T1000 (cell line): ENCODE data around the gene TJP1.
"Not testable (repeated sequence)": the region's sequence is repeated elsewhere in the genome, so short reads cannot be mapped to it uniquely, and the experiment has no call there.

Experiments
- DNase-seq: peaks from one replicate; lab custom pipeline; 2025; ENCODE audit warnings: mixed read lengths; lab: John Stamatoyannopoulos, UW

The TJP1 gene

DNA sequence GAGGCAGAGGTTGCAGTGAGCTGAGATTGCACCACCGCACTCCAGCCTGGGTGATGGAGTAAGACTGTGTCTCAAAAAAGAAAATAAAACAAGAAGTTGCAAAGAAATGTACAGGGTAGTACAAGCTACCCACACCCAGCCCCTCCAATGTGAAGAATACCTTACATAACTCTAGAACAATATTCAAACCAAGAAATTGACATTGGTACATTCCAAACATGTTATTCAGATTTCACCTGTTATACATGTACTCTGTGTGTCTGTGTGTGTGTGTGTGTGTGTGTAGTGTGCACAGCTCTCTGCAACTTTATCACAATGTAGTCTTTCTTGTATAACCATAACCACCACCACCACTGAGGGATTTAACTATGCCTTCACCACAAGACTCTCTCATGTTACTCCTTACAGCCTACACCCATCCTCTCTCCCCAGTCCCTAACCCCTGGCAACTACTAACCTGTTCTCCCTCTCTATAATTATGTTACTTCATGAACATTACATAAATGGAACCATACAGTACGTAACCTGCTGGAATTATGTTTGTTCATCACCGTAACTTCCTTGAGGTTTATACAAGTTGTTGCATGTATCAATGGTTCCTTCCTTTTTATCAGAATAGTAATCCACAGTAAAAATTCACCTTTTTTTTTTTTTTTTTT, 16.2 kb upstream of the TJP1 start:
- no peak for DNase-seq

DNA sequence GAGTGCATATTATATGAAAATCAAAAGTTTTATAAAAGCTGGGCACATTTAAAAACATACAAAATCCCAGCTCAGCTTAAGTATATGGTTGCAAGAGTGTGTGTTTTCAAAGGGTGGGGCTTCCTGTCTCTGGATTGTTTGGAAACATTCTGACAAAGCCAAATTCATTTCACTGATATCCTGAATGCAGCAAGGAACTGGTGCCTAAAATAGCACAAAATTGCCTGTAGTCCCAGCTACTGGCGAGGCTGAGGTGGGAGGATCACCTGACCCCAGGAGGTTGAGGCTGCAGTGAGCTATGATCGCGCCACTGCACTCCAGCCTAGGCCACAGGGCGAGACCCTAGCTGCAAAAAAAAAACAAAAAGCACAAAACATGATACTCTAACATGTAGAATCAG, 13.0 kb upstream of the TJP1 start:
- no peak for DNase-seq

DNA sequence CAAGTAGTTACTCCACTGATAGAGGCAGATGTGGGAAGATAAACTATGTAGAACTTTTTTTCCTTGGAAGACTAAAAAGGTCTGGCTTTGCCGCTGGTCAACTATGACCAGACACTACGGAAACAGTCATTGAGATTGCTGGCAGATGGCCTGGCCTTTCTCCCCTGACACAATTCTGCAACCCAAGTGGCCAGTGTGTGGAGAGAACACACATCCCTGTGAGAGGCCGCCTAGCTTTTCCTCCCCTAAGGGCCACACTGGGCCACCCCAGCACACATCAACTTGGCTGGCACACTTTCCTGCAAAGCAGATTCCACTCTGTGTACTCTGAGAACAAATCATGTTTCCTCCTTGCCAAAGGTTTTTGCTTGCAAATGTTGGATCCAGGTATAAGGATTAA, 10.4 kb upstream of the TJP1 start:
- DNase-seq, result no peak

DNA sequence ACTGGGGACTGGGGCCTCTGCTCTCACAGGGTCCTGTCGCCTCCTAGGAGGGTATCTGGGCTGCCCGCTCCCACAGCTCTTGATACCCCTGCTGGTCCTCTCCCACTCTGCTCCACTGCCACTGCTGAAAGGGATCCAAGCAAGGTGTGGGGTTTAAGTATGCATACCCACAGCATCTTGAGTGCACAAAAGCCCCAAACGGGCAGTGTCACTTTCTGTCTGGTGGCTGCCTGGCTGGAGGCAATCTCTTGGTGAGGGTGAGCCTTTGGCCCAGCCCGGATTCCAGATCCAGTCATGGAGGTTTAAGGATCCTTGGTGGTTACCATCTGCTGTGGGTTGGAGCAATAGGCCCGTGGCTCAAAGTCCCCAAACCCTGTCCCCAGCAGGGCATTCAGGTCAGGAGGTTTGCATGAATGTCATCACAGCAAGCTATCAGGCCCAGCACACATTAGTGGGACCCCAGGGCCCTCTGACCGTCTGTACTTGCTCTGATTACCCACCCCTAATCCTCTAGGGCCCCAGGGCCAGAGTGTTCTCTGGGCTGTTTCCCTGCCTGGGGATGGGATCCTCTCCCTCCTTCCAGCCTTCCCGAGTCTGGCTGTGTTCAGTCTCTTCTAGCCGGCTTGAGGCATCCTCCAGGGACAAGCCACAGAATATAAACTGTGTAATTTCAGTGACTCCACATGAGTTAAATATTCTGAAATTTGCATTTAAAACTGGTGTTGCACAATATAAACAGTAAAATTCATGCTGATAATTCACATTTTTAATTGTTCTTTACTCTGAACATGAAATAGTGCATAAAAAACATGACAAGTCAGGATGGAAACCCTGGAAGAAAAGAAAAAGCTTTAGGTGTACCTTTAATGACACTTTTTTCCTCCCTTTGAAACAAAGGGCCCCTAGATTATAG, 4.9 kb upstream of the TJP1 start:
- no peak for DNase-seq

DNA sequence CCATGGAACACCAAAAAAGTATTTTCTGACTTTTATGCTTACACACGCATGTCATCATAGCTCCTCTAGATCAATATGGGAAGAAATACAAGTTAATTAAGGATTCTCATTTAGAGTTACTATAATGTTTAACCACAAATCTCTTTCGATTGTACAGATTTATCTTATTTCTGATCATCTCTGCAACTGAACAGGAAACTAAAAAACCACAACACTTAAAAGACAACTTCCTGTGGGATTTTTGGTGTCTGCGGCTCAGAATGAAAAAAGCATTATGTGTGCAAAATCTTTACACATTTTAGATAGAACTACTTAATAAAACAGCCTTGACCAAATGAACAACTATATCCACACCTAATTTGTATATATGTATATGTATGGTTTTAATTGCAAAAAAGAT, 3.0 kb upstream of the TJP1 start:
- no peak for DNase-seq

DNA sequence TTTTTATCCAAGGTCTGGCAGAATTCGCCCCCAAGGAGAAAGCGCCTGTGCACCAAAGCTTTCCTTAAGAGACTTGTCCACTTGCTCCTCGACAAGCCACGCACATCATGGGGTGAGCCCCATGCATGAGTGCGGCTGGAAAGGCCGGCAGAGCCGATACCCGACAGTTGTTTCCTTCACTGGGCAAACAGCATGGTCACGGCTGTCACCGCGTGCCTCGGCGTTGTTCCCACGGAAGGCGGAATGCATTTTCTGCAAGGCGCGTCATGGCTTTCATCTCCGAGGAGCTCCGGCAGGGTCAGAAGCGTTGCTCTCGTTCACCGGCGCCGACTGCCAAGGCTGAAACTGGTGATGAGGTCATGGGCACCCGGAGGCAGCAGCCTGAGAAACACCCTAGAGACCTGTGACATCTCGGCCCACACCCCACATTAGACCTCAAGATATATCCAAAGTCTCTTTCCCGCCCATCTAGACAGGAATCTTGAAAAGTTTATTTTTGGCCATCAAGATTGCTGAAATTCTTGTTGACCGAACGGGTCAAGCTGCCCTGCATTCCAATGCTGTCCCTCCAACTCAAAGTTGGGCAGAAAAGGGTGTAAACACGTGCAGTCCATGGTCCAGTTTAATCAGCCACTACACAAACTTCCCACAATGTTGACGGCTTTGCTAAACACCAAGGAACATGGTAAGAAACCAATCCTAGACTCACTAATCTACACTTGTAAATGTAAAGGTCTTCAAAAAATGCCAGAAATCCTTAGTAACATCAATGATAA, 604 bp upstream of the TJP1 start:
- DNase-seq, result peak; percentile 63

DNA sequence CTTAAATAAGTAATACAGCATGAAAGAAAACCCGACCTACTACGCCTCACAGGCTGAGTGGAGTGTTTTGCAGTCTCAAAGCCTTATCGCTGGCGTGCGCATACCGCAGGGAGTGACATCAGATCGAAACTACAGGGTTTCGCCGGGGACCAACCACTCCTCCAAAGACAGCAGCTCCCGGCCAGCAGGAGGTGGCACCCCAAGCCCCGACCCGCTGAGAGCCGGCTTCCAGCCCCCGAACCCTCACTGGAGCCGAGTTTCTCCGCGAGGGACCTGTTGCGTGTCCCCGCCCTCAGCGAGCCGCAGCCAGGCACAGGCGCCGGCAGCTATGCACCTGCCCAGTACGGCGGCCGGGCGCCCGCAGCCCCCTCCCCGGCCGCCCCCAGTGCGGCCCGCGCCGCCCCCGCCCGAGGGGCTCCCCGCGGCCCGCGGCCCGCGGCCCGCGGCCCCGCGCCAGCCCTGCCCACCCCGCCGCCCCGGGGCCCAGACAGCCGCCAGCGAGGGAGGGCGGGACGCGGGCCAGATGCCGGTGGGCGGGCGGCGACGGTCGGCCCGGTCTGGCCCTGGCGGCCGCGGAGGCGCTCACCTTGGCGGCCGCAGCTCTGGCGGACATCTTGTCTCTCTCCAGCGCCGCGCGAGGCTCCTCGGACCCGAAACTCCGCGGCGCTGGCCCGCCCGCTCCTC, 710 bp downstream of the TJP1 start:
- DNase-seq, result peak; percentile 59

DNA sequence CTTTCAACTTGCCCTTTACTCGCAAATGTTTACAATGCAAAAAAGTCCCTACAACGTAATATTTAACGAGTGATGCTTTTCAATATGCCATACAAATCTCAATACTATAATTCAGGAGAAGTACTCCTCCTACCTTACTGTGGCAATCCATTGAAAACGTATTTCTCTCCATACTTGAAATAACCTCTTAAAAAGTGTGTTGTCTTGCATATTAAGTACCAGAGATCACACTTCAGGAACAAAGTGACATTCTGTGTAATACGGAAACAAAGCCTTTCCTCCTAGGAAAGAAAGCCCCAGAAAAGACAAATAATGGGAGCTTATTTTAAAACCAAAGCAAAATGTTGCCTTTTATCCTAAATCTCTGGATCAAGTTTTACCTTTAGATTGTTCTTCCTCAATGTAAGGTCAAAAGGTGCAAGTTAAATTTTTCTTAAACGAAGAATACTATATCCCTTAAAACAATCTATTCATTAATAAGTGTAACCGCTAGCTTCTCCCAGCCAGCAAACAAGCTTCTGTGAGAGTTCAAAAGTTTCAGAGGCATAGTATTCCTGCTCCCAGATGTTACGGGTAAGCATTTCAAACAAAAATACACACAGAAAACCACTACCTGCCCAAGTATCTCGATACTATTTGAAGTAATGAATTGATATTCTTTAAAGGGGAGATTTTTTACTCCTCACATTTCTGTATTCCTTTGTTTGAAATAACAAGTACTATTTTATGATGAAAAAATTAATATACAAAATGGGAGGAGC, 1.7 kb downstream of the TJP1 start:
- no peak for DNase-seq

DNA sequence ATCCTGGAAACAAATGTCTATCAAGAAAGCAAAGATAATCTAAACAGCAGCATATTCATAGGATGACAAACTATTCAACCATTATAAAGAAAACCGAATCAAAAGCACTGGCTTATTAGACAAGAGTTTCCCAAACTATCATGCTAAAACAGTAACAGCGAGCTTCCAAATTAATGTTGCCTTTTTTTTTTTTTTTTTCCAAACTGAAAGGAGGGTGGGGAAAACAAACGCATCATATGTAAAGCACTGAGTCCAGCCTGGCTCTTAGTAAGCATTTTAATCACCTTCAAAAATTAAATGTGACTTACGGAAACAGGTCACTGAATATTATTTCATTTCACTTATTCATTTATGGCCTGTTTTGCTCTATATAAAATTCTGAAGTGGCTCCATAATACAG, 2.3 kb downstream of the TJP1 start:
- DNase-seq, result no peak

DNA sequence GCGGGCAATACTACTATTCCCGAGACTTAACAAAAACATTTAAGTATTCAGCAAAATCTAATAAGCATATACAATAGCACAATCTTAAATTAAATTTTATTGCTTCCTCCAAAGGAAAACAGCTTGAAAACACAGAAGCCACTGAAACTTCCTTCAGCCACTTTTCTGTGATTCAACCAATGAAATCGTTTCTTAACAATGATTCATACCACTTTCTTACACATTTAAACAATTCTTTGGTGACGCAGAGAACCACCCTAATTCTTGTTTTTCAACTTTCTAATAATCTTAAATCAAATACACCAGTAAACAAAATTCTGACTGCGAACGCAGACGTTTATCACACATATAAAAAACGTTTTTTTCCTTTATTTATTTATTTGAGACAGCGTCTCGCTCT, 4.1 kb downstream of the TJP1 start:
- no peak for DNase-seq

DNA sequence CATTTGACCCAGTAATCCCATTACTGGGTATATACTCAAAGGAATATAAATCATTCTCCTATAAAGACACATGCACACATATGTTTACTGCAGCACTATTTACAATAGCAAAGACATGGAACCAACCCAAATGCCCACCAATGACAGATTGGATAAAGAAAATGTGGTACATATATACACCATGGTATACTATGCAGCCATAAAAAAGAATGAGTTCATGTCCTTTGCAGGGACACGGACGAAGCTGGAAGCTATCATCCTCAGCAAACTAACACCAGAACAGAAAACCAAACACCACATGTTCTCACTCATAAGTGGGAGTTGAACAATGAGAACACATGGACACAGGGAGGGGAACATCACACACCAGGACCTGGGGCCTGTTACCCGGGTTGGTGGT, 4.8 kb downstream of the TJP1 start:
- not testable (repeated sequence) for DNase-seq

DNA sequence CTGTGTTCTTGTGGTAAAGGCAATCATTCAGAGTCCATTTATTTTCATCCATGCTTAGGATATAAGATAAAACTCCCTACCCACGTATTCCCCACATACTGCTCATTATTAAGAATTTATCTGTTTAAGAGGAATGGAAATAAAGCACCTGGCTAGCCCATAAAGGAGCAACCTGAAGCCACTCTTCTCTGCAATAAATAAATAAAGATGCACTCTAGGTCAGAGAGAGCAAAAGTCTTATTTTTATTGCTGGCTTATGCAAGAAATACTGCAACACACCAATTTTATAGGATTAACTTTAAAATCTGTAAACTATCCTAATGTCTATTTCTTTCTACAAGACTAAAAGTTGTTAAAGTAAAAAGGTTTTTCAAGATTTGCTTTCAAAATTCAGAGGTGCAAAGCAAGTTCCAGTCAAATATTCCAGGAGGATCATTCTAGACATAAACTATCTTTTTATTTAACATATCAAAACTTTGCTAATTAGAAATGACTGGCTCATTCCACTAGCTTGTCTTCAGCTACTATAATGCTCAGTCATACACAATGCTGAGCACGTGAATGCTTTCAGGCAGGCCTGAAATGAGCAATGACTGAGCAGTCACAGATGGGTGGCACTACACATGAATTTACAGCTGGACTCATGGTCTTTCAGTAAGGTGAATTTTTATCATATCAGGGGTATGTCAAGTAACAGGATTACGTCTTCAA, 7.1 kb downstream of the TJP1 start:
- no peak for DNase-seq

DNA sequence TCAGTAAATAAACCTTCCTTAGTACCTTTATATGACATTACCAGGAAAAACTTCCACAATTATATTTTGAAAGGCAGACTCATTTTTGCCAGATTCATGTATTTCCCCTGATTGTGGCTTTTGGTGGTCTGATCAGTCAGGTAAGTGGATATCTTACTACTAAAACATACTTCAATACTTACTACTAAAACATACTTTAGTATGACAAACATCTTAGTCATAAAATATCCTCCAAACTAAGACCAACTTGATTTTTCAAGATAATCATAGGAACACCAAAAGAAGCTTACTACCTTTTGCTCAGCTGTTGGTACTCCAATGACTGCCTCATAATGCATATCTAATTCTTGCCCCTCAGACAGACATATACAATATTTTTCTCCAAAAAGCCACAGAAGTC, 9.3 kb downstream of the TJP1 start:
- no peak for DNase-seq

DNA sequence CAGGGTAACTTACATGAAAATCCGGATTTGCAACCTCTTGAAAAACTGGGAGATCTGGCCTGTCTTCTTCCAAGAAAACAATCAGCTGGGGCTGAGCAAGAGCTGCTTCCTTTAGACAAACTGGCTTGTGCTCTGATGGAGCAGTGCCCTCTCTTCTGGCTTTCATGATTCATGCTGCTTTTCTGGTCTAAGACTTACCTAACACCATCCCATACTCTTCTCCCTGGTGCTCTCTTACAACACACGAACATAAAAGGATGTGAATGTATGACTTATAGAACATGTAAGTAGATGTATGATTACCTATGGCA, 9.9 kb downstream of the TJP1 start:
- DNase-seq, result no peak

DNA sequence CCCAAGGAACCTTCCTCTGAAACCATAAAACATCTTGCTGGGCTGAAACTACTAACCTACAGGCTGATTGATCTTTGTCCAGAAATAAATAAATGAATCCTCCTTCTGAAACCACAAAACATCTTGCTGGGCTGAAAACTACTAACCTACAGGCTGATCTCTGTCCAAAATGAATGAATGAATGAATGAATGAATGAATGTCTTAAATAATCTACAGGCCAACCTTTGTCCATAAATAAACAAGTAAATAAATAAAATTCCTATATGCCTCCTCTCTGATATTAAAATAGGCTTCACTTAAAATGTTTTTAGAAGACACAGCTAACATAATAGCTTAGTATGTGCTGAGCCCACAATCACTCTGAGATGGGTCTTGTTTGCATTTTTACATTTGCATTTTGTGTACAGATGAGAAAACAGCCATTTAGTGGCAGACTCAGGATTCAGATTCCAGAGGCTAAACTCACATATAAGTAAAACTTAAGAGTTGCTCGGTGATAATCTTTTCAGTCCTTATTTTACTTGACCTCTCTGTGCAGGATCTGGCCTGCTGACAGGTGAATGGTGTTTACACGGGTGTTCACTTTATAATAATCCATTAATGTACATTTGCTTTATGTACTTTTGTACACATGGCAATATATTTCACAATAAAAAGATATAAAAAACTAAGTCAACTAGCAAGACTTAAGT, 10.4 kb downstream of the TJP1 start:
- no peak for DNase-seq

DNA sequence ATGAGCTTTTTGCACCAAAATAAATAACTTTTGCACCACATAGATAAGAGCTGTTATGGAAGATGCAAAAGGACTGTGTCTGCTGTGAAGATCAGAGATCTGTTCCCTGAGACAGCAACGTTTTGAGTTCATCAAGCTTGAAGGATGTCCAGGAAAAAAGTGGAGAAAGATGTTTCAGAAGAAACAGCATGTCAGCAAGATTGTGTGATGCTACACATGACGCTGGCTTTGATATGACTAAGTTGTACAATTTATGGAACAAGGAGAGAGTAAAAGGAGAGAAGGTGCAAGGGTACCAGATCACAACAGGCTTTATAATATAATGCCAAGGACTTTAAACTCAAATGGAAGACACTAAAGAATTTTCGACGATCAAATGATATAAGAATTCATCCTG, 16.6 kb downstream of the TJP1 start:
- no peak for DNase-seq

DNA sequence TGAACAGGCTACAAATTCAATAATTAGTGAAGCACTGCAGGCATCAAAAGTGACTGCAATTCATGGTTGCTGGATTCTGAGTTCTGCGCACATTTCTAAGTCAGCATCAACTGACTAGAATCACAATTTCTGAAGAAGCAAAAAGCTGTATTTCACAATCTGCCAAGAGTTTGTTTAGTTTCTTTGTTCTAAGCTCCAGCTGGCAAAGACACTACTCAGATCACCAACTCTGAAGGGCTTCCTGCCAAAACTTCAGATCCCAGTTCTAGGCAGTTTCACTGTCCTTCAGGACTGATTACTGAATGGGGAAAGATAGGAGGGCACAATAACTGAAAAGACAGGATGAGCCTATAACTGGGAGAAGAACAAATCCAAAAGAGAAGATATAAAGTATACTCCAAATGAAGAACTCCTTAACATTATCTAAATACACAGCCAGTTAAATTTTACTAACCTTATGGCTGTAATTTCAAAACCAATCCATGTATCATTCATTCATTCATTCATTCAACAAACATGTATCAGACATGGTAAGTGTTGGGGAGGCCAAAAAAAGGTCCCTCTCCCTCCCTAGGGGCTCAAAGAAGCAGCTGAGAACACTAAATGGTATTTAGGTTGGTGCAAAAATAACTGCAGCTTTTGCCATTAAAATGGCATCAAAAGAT, 17.1 kb downstream of the TJP1 start:
- no peak for DNase-seq

DNA sequence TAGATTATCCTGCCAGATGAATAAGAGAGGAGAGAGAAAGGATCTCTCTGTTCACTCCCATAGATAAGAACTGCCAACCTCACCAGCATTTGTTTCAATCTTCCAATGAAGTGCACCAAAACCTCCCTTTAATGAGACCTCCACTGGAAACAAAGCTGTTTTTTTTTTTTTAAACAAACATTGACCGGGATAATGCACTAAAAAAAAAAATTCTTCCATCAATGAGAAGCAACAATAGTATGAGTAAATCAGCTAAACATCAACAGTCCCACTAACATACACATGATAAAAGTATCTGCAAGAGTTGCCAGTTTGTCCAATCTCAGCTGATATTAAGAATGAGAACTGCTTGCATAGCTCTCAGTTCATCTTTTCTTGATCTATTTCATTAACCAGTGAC, 19.9 kb downstream of the TJP1 start:
- DNase-seq, result no peak

DNA sequence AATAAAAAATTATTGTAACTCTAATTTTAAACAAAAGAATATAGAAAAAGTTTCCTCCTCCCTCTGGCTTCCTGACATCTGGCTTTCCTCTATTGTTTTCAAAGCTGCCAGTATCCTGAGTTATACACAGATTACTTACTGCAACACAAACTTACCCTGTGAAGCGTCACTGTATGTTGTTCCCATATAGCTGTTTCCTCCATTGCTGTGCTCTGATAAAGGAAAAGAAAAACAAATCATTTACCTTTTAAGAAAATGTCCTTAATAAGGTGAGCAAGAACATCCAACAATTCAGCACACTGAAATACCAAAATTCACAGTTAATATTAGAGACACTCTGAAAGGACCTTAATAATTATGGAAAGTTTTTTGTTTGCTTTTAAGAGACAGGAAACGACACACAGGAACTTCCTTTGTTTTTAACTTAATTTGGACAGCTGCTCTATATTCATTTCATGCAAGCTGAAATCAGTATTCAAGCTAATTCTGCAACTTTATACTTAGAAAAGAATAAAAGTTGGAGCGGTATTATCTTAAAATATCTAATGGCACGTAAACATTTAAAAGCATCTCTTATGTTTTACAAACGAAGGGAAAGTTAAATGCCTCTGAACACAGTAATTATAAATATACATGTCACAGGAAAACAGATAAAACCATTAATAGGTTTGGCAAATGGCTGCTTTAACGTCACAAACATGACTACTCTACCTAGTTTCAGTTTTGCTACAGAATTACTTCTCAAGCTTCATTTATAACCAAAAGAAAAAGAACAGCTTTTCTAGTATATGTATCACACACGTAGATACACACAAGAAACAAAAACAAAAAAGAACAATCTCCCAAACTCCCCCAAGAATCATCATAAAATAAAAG, 21.5 kb downstream of the TJP1 start:
- no peak for DNase-seq
